K562 (cell line): ENCODE results near the gene FBXW11.

Source experiments
- ATF7 ChIP-seq: fragments of 450-650 bp; IDR thresholded peaks from 2 replicates; pipeline ENCODE4 v1.7.1; 2014; ENCODE audit warnings: mild to moderate bottlenecking, moderate library complexity
- MYNN ChIP-seq, 2 experiments: sonication (generic); formaldehyde crosslinking in 1 of 2; IDR thresholded peaks; 2 replicates each; pipeline versions ENCODE4 v1.5.0 to v1.6.1; 2016 to 2020; ENCODE audit warnings: antibody characterized with exemption in 1 of 2, missing genetic modification reagents in 1 of 2
- POLR2A ChIP-seq: fragments of 450-650 bp; conservative IDR thresholded peaks from 2 replicates; pipeline ENCODE4 v1.6.1; 2016
- ZBTB8A ChIP-seq: fragments of 450-650 bp; IDR thresholded peaks from 2 replicates; pipeline ENCODE4 v1.6.1; 2018; ENCODE audit warnings: mild to moderate bottlenecking, moderate library complexity; ENCODE audit not compliant: partially characterized antibody
- TF ChIP-seq, protein P1 (sequence below): IDR thresholded peaks from 2 replicates; pipeline ENCODE4 v1.6.1; 2012; ENCODE audit warnings: low read depth, low read length, improper control_type of control experiment, borderline replicate concordance
- TF ChIP-seq, protein P2 (sequence below), 3 experiments: IDR thresholded peaks in 2 of 3; conservative IDR thresholded peaks in 1 of 3; 2 replicates each; pipeline ENCODE4 v1.5.1; 2011 to 2012; ENCODE audit warnings: low read length in 3 of 3, mild to moderate bottlenecking in 3 of 3, control low read depth in 2 of 3, improper control_type of control experiment in 1 of 3, inconsistent platforms in 1 of 3, low read depth in 1 of 3, mixed read lengths in 1 of 3, moderate library complexity in 1 of 3; ENCODE audit not compliant: insufficient read depth in 2 of 3

GRCh38 chr5:171847026-171847425 is 159.4 kb downstream of the FBXW11 start:
- TF ChIP-seq POLR2A (no peak), MYNN (IDR thresholded peaks at IDR 0.05) (no peak), MYNN (CRISPR knock-in tag; IDR thresholded peaks at IDR 0.05) (no peak), ZBTB8A (no peak), ATF7 (no peak)
- TF ChIP-seq, protein P1, sequence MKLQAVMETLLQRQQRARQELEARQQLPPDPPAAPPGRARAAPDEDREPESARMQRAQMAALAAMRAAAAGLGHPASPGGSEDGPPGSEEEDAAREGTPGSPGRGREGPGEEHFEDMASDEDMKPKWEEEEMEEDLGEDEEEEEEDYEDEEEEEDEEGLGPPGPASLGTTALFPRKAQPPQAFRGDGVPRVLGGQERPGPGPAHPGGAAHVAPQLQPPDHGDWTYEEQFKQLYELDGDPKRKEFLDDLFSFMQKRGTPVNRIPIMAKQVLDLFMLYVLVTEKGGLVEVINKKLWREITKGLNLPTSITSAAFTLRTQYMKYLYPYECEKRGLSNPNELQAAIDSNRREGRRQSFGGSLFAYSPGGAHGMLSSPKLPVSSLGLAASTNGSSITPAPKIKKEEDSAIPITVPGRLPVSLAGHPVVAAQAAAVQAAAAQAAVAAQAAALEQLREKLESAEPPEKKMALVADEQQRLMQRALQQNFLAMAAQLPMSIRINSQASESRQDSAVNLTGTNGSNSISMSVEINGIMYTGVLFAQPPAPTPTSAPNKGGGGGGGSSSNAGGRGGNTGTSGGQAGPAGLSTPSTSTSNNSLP: no peak
- TF ChIP-seq, protein P2, sequence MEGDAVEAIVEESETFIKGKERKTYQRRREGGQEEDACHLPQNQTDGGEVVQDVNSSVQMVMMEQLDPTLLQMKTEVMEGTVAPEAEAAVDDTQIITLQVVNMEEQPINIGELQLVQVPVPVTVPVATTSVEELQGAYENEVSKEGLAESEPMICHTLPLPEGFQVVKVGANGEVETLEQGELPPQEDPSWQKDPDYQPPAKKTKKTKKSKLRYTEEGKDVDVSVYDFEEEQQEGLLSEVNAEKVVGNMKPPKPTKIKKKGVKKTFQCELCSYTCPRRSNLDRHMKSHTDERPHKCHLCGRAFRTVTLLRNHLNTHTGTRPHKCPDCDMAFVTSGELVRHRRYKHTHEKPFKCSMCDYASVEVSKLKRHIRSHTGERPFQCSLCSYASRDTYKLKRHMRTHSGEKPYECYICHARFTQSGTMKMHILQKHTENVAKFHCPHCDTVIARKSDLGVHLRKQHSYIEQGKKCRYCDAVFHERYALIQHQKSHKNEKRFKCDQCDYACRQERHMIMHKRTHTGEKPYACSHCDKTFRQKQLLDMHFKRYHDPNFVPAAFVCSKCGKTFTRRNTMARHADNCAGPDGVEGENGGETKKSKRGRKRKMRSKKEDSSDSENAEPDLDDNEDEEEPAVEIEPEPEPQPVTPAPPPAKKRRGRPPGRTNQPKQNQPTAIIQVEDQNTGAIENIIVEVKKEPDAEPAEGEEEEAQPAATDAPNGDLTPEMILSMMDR (IDR thresholded peaks at IDR 0.05 in 2 of 3, conservative IDR thresholded peaks at IDR 0.05 in 1 of 3; ENCODE audit: insufficient read depth in 2 of 3, low read depth in 1 of 3, low read length in 3 of 3): no peak
